Measurements from ENCODE around the gene TBC1D13. TPM values are rescaled to one million over a fixed set of nuclear protein-coding genes. Genes with fewer than 3 reads are reported as not detected.

The TBC1D13 gene
- total RNA-seq, 2 donors from 2014 or later, result 18.7 to 24.2 TPM

DNA sequence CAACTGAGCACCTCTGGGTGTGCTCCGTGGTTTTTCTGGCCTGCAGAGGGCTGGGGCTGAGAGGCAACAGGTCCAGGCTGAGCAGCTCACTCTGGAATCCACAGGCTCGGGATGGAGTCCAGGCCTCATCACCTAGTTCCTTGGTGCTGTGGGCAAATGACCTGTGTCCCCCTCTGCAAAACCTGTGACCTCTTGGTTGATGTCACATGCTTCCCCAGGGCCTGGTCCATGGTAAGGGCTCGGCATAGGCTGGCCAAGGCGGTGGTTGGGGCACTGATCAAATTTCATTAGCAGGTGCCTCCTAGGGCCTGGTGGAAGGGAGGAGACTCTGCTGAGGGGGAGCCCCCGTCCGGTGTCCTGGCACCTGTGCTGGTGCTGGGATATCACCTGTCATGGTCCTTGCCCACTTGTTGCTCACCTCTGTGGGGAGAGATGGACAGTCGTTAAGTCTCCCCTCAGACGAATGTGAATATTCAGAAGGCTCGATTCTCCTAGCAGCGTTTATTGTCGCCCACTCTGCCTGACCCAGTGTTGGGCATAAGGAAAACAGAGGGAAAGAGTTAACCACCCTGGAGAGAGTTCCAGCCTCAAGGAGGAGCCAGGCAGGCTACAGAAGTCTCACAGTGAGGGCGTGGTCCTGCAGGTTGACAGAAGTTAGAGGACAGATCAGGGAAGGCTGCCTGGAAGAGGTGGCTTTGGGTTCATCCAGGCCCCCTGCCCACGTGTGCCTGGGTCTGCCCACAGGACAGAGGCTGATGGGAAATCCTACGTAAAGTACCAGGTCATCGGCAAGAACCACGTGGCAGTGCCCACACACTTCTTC is 34.7 kb downstream of the TBC1D13 start:
- no peak overlapping the region for H3K27ac Mint-ChIP-seq
- no peak for ATAC-seq (replicated peaks)
- peaks cover 48% of the 10 kb centered on the region for H3K36me3 Mint-ChIP-seq (ENCODE audit: low read depth)
- H3K9me3 Mint-ChIP-seq, result no peaks in the 10 kb centered on the region
- H3K27me3 Mint-ChIP-seq, result no peaks in the 10 kb centered on the region
- no peak overlapping the region for H3K4me3 Mint-ChIP-seq
- H3K4me1 Mint-ChIP-seq, result peaks cover 7% of the 10 kb centered on the region

DNA sequence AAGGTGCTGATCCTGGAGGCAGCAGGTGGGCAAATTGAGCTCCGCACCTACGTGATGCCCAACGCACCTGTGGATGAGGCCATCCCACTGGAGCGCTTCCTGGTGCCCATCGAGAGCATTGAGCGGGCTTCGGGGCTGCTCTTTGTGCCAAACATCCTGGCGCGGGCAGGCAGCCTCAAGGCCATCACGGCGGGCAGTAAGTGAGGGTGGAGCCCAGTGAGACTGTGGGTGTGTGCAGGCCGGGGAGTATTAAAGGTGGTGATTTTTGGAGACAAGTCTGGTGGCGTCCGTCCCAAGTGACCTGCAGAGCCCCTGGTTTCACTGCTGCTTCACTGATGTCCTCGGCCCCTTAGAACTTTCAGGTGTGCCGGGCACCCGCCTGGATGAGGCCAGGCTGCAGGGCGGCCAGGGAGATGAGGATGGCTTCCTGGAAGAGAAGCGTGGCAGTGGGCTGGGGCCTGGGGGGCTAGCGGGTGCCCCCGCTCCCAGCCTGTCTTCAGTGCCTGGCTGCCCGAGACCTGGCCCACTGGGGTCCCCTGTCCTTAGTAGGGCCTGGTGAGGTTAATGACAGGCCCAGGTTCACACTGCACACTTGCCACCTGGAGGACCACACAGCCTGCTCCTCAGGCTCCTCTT is 35.5 kb downstream of the TBC1D13 start:
- Mint-ChIP-seq H3K27ac (no peak overlapping the region), H3K27me3 (no peaks in the 10 kb centered on the region), H3K4me3 (no peak overlapping the region), H3K36me3 (ENCODE audit: low read depth) (peaks cover 55% of the 10 kb centered on the region), H3K9me3 (no peaks in the 10 kb centered on the region), H3K4me1 (peaks cover 7% of the 10 kb centered on the region)
- ATAC-seq (replicated peaks), result no peak

DNA sequence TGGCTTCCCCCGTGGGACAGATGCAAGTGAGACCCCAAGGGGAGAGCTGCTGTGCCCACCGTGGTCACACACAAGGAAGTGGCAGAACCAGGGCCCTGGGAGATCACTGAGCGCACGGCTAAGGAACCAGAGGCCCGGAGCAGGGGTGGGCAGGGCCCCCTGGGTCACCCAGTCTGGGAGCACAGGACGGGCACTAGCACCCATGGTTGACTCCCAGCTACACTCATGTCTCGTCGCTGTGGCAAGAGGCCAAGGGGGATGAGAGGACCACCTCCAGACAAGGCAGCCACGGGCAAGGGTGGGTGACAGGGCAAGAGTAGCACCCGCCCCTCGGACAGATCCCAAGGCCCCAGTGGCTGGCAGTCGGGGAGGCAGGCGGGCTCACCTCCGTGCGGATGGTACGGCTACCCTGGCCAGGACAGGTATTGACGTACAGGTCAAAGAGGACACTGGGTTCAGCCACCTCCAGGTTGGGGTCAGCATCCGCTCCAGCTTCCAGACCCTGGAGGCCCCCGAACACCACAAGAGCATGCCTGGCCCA is 36.4 kb downstream of the TBC1D13 start:
- Mint-ChIP-seq H3K27me3 (no peaks in the 10 kb centered on the region), H3K4me3 (no peak overlapping the region), H3K4me1 (peaks cover 8% of the 10 kb centered on the region), H3K36me3 (ENCODE audit: low read depth) (peaks cover 64% of the 10 kb centered on the region), H3K9me3 (no peaks in the 10 kb centered on the region), H3K27ac (no peak overlapping the region)
- no peak for ATAC-seq (replicated peaks)

DNA sequence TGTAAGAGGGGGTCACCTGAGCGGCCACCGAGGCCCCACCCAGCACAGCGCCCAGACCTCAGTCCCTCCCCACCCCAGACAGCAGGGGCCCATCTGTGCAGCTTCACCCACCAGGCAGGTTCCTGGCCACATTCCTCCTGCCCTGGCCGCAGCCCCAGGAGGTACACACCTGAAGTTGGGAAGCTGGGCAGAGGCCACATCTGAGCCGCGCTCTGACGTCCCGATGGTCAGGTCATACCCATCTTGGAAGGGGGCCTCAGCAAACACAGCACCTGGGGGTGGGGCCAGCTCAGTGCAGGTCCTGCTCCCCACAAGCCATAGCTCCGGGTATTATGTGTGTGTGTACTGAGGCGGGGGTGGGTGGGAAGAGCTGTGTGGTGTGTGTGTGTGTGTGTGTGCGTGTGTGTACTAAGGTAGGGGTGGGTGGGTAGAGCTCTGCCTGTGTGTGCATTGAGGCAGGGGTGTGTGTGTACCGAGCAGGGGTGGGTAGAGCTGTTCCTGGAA is 36.9 kb downstream of the TBC1D13 start:
- ATAC-seq (replicated peaks), result no peak
- H3K4me3 Mint-ChIP-seq, result no peak overlapping the region
- no peak overlapping the region for H3K27ac Mint-ChIP-seq
- no peaks in the 10 kb centered on the region for H3K9me3 Mint-ChIP-seq
- peaks cover 70% of the 10 kb centered on the region for H3K36me3 Mint-ChIP-seq (ENCODE audit: low read depth)
- no peaks in the 10 kb centered on the region for H3K27me3 Mint-ChIP-seq
- peaks cover 13% of the 10 kb centered on the region for H3K4me1 Mint-ChIP-seq

DNA sequence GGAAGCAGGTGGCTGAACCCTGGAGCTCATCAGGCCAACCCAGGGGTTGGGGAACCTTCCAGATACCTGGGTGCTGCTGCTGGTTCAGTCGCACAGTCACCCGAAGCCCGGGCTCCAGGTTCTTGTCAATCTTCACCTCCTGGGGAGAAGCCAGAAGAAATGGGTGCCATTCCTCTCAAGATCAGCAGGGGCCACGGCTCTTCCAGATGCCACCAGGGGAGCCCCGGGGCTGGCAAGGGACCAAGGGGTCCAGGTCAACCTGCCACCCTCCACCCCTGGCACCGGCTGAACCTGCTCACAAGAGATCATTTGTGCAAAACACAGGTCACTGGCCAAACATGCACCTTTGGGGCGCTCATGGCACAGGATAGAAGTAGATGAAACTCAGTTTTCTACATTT is 37.9 kb downstream of the TBC1D13 start:
- peaks cover 78% of the 10 kb centered on the region for H3K36me3 Mint-ChIP-seq (ENCODE audit: low read depth)
- no peaks in the 10 kb centered on the region for H3K27me3 Mint-ChIP-seq
- peak overlapping the region; percentile 43 for H3K27ac Mint-ChIP-seq
- ATAC-seq (replicated peaks), result no peak
- H3K4me3 Mint-ChIP-seq, result no peak overlapping the region
- H3K4me1 Mint-ChIP-seq, result peaks cover 16% of the 10 kb centered on the region
- no peaks in the 10 kb centered on the region for H3K9me3 Mint-ChIP-seq

DNA sequence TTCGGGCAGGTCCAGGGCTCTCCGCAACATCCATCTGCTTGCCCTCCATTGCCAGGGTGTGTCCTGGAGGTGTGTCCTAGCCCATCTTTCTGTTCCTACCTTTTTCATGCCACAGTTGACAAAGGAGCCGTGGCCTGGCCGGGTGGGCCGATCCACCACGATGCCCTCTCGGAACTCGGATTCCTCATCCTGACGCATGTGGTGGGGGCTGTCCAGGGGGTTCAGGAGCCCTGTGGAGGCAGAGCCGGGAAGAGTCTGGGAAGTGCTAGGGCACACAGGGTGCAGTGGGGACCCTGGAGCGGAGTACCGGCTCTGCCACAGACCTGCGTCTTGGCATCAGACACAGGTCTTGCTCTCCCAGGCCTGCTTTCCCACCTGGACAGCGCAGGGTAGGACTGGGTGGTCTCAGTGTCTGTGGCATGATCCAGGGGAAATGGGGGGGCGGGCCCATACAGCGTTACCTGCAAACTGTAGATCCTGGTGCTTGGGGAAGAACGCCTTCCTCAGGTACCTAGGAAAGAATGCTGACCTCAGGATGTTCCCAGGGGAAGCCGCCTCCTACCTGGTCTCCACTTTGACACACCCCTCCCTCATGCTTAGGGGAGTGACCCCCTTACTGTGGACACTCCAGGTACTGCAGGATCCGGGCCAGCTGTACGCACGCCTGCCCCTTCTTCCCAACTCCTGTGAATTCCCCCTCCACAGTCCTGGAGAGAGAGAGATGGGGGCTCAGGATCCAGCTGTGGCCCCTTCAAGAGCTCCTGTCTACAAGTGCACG is 39.1 kb downstream of the TBC1D13 start:
- no peak overlapping the region for H3K27ac Mint-ChIP-seq
- H3K9me3 Mint-ChIP-seq, result no peaks in the 10 kb centered on the region
- H3K4me3 Mint-ChIP-seq, result no peak overlapping the region
- no peaks in the 10 kb centered on the region for H3K27me3 Mint-ChIP-seq
- no peak for ATAC-seq (replicated peaks)
- H3K36me3 Mint-ChIP-seq (ENCODE audit: low read depth), result peaks cover 75% of the 10 kb centered on the region
- H3K4me1 Mint-ChIP-seq, result peaks cover 12% of the 10 kb centered on the region

DNA sequence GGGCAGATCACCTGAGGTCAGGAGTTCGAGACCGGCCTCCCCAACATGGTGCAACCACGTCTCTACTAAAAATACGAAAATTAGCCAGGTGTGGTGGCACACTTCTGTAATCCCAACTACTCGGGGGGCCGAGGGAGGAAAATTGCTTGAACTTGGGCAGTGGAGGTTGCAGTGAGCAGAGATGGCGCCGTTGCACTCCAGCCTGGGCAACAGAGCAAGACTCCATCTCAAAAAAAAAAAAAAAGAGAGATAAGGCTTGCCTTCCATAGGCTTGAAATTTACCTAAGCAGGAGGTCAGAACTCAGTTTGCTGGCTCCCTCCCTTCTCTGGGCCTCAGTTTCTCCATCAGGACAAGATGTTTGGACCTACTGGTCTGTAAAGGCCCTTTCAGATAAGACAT is 41.2 kb downstream of the TBC1D13 start:
- peaks cover 71% of the 10 kb centered on the region for H3K36me3 Mint-ChIP-seq (ENCODE audit: low read depth)
- peak overlapping the region; percentile 98 for H3K4me3 Mint-ChIP-seq
- no peaks in the 10 kb centered on the region for H3K27me3 Mint-ChIP-seq
- peak overlapping the region; percentile 96 for H3K27ac Mint-ChIP-seq
- ATAC-seq (replicated peaks), result no peak
- no peaks in the 10 kb centered on the region for H3K9me3 Mint-ChIP-seq
- peaks cover 9% of the 10 kb centered on the region for H3K4me1 Mint-ChIP-seq

DNA sequence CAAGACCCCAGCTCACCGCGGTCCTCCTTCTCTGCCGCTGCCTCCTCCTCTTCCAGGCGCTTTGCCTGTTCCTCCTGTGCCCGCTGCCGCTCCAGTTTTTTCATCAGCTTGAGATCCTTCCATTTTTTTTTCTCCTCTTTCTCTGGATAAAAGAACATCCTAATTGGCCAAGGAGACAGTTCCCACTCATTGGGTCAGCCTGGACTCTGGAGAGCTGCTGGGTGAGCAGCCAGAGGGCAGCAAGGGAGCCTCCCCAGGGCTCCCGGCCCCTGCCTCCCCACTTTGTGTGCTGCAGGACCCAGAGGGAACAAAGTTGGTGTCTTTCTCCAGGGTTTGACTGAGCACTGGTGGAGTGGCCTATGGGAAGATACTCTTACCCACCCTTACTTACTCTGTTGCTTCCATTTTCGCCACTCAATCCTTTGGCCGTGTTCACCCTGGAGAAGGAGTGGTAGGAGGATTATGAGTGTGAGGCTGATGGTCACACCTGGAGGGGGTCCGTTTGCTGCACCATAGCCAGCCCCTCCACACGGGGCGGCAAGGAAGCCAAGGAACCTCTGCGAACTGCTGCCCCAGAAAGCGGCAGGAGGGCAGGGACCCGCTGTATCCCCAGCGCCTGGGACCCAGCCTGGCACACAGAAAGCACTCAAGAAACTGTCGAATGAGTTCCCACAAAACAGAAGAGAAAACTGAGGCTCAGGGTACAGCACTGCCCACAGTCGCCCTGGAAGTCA is 41.8 kb downstream of the TBC1D13 start:
- Mint-ChIP-seq H3K4me3 (peak overlapping the region; percentile 98), H3K4me1 (peaks cover 9% of the 10 kb centered on the region), H3K27me3 (no peaks in the 10 kb centered on the region), H3K9me3 (no peaks in the 10 kb centered on the region), H3K27ac (peak overlapping the region; percentile 96), H3K36me3 (ENCODE audit: low read depth) (peaks cover 72% of the 10 kb centered on the region)
- ATAC-seq (replicated peaks), result no peak

DNA sequence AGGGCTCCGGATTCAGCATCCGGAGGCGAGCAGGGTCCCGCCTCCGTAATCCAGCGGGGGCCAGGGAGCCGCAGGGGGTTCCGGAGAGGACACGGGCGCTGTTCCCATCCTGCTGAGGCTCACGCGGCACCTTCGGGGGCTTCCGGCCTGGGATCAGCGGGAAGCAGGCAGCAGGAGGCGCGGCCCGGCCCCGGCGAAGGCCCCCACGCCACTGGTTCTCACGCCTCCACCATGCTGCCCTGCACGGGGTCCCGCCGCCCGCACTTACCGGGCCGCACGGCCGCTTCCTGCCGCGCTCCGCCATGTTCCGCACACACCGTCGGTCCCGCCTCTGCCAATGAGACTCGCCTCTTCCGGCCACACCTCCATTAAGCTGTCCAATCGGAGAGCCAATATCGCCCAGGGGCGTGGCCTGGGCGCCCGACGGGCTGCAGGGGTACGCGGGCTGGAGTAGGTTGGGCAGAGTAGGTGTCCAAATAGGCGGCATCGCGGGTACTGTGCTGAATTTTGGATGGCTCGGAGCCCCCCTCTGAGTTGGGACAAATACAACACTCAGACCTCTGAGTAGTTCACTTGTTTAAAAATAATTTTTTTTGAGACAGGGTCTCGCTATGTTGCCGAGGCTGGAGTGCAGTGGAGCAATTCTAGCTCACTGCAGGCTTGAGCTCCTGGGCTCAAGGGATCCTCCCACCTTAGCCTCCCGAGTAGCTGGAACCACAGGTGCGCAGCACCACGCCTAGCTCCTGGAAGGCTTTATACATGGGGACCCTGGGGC is 42.6 kb downstream of the TBC1D13 start, which contains the start of gene SPOUT1:
Gene SPOUT1 (minus strand): TSS at position 318 of the 775 bp plus-strand sequence. CDS start 14 bp downstream, at position 304.
- peak within 1 kb of the TSS; percentile 96 for H3K27ac Mint-ChIP-seq
- H3K27me3 Mint-ChIP-seq, result no peaks in the 10 kb centered on the region
- H3K4me1 Mint-ChIP-seq, result peaks cover 9% of the 10 kb centered on the region
- peak within 1 kb of the TSS; percentile 98 for H3K4me3 Mint-ChIP-seq
- no peaks in the 10 kb centered on the region for H3K9me3 Mint-ChIP-seq
- ATAC-seq (replicated peaks), result peak; percentile 100
- peaks cover 72% of the 10 kb centered on the region for H3K36me3 Mint-ChIP-seq (ENCODE audit: low read depth)

DNA sequence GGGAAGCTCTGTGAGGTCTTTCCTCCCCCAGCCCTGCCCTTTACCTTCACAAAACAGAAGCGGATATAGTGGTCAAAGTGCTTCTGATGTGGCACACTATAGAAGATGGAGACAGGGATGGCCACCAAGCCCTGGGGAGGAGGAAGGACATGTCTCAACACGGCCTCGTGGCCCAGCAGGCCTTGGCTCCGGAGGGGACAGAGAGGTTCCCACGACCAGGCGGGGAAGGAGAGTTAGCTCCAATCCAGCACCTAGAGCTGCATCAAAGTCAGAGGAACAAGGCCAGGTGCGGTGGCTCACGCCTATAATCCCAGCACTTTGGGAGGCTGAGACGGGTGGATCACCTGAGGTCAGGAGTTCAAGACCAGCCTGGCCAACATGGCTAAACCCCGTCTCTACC is 46.6 kb downstream of the TBC1D13 start:
- Mint-ChIP-seq H3K27ac (no peak overlapping the region), H3K9me3 (no peaks in the 10 kb centered on the region), H3K4me3 (no peak overlapping the region), H3K36me3 (ENCODE audit: low read depth) (peaks cover 55% of the 10 kb centered on the region), H3K27me3 (no peaks in the 10 kb centered on the region), H3K4me1 (peaks cover 5% of the 10 kb centered on the region)
- ATAC-seq (replicated peaks), result no peak

DNA sequence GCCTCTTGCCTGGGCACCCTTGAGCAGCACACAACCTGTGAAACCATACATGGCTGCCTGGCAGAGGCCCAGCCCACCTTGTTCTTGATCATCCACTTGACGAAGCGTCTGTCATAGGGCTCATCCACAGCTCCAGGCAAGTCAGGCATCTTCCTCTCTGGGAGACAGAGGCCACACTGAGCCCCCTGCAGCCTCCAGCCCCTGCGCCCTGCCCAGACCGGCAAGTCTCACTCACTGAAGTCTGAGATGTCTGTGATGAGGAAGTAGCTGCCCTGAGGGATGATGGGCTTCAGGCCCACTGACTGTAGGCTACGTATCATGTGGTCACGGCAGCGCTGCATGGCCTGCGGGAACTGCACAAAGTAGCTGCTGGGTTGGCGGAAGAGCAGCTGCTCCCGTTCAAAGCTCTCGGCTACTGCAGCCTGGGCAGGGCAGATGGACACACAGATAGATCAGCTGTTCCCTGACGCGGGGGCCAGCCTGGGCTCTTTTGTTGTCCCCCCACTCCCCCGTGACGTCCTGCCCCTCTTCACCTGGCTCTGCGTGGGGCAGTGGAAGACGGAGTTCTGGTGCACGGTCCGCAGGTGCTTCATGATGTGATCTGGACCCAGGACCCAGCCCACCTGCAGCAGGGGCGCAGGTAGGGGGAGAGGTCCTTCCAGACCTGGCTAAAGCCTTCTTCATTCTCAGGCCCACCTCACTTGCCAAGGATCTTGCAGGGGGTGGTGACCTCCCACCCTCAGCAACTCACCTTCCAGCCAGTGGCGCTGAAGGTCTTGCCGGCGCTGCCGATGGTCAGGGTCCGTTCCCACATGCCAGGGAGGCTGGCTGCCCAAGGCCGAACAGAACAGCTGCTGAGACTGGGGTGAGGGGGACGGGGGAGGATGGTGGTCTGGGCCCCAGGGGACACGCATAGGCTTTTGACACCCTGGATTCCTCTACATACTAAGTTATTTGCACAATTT is 48.5 kb downstream of the TBC1D13 start:
- Mint-ChIP-seq H3K36me3 (ENCODE audit: low read depth) (peaks cover 45% of the 10 kb centered on the region), H3K9me3 (no peaks in the 10 kb centered on the region), H3K4me1 (no peaks in the 10 kb centered on the region), H3K27ac (no peak overlapping the region), H3K4me3 (no peak overlapping the region), H3K27me3 (no peaks in the 10 kb centered on the region)
- no peak for ATAC-seq (replicated peaks)

DNA sequence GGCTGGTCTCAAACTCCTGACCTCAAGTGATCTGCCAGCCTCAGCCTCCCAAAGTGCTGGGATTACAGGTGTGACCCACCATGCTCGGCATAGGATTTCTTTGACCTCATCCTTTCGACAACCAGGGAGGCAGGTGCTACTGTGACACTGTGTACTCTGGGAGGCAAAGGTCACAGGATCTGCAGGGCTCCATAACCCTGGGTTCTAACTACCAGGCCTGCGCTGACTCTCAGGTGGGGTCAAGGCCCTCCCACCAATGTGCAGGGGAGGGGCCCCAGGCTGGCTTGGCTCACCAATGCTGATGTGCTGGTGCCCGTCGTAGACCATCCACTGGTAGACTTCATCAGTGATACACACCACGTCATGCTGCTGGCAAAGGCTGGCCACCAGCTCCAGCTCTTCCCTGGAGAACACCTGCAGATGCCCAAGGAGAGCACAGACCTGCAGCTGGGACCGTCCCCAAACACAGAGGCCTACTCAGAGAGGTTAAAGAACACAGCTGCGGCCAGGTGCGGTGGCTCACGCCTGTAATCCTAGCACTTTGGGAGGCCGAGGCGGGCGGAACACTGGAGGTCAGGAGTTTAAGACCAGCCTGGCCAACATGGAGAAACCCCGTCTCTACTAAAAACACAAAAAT is 49.6 kb downstream of the TBC1D13 start:
- no peaks in the 10 kb centered on the region for H3K9me3 Mint-ChIP-seq
- H3K4me3 Mint-ChIP-seq, result no peak overlapping the region
- no peaks in the 10 kb centered on the region for H3K27me3 Mint-ChIP-seq
- no peak overlapping the region for H3K27ac Mint-ChIP-seq
- H3K4me1 Mint-ChIP-seq, result no peaks in the 10 kb centered on the region
- peaks cover 50% of the 10 kb centered on the region for H3K36me3 Mint-ChIP-seq (ENCODE audit: low read depth)
- no peak for ATAC-seq (replicated peaks)

Measured in activated T-helper 17 cell treated with anti-CD3 and anti-CD28 coated beads, Interleukin-2, amount 50 U/mL, for 72 hours (primary cell).